Measurements from ENCODE around the gene TYMS.

Gene TYMS

DNA sequence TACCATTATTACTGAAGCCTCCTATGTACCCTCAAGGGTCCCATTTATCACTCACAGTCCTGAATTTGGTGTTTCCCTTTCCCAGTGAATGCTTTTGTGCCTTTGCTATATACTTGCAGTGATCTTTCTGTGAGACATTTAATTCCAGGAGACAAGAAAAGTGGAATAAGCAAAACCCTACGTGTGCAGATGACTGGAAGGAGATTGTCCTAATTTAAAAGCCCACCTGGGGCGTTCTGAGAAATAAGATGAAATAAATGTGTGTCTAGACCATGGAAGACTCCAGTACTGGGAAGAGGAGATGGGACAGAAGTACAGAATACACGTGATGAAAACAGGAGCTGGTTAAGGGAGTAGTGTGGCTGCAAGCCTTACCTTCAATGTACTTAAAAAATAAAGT, 19.3 kb downstream of the TYMS start:
- TF ChIP-seq FOXP2 (optimal IDR thresholded peaks at IDR 0.05; ENCODE audit: borderline replicate concordance, extremely low read depth, extremely low read length, insufficient read depth) (no peak), SIN3A (IDR thresholded peaks at IDR 0.05; ENCODE audit: borderline replicate concordance, insufficient read depth, low read length) (no peak), POLR2AphosphoS5 (IDR thresholded peaks at IDR 0.05; ENCODE audit: low read depth, low read length) (no peak), TAF1 (IDR thresholded peaks at IDR 0.05; ENCODE audit: borderline replicate concordance, insufficient read depth, low read length) (no peak)
- TF ChIP-seq, protein P1, sequence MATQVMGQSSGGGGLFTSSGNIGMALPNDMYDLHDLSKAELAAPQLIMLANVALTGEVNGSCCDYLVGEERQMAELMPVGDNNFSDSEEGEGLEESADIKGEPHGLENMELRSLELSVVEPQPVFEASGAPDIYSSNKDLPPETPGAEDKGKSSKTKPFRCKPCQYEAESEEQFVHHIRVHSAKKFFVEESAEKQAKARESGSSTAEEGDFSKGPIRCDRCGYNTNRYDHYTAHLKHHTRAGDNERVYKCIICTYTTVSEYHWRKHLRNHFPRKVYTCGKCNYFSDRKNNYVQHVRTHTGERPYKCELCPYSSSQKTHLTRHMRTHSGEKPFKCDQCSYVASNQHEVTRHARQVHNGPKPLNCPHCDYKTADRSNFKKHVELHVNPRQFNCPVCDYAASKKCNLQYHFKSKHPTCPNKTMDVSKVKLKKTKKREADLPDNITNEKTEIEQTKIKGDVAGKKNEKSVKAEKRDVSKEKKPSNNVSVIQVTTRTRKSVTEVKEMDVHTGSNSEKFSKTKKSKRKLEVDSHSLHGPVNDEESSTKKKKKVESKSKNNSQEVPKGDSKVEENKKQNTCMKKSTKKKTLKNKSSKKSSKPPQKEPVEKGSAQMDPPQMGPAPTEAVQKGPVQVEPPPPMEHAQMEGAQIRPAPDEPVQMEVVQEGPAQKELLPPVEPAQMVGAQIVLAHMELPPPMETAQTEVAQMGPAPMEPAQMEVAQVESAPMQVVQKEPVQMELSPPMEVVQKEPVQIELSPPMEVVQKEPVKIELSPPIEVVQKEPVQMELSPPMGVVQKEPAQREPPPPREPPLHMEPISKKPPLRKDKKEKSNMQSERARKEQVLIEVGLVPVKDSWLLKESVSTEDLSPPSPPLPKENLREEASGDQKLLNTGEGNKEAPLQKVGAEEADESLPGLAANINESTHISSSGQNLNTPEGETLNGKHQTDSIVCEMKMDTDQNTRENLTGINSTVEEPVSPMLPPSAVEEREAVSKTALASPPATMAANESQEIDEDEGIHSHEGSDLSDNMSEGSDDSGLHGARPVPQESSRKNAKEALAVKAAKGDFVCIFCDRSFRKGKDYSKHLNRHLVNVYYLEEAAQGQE (IDR thresholded peaks at IDR 0.05; ENCODE audit: insufficient read depth in 1 of 2, low read depth in 2 of 2, low read length in 2 of 2), result no peak

DNA sequence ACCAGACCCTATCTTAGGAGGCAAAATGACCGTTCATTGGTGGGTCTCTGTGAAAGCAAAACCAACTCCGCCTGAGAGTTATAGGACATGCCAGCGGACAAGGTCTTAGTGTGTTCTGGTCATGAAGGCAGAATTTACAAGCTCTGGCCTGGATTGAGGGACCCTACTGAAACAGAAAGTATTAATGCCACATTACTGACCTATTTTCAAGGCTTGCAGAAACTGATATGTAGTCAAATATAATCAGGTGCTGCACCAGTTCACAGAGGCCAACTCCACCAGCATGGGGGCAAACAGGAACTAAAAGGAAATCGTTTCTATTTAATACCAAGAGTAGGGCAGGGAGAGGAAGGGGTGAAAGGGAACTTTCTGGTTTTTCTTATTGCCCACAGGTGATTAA, 19.7 kb downstream of the TYMS start:
- TF ChIP-seq FOXP2 (optimal IDR thresholded peaks at IDR 0.05; ENCODE audit: borderline replicate concordance, extremely low read depth, extremely low read length, insufficient read depth) (no peak), POLR2AphosphoS5 (IDR thresholded peaks at IDR 0.05; ENCODE audit: low read depth, low read length) (no peak), TAF1 (IDR thresholded peaks at IDR 0.05; ENCODE audit: borderline replicate concordance, insufficient read depth, low read length) (no peak), SIN3A (IDR thresholded peaks at IDR 0.05; ENCODE audit: borderline replicate concordance, insufficient read depth, low read length) (no peak)
- TF ChIP-seq, protein P1 (IDR thresholded peaks at IDR 0.05; ENCODE audit: insufficient read depth in 1 of 2, low read depth in 2 of 2, low read length in 2 of 2), result no peak

DNA sequence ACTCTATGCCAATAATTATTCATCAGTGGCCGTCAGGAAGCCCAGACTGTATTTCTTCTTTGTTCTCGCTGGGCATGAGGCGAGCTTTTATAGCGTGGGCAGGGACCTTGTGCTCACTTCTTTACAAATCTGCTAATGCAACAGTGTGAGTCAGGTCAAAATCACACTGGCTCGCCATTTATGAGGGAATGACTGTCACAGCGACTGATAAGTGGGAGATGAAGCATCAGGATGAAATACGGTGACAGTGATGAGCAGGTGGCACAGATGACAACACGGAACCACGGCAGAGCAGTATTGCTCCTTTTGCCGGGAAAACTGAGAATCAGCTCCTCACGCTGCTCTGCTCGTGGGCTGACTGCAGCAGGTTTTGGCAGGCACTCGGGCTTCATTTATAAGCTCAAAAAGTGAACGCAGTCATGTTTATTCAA, 20.5 kb downstream of the TYMS start:
- no peak for TF ChIP-seq TAF1 (IDR thresholded peaks at IDR 0.05; ENCODE audit: borderline replicate concordance, insufficient read depth, low read length)
- TF ChIP-seq SIN3A (IDR thresholded peaks at IDR 0.05; ENCODE audit: borderline replicate concordance, insufficient read depth, low read length), result no peak
- TF ChIP-seq, protein P1 (IDR thresholded peaks at IDR 0.05; ENCODE audit: insufficient read depth in 1 of 2, low read depth in 2 of 2, low read length in 2 of 2), result no peak
- no peak for TF ChIP-seq POLR2AphosphoS5 (IDR thresholded peaks at IDR 0.05; ENCODE audit: low read depth, low read length)
- TF ChIP-seq FOXP2 (optimal IDR thresholded peaks at IDR 0.05; ENCODE audit: borderline replicate concordance, extremely low read depth, extremely low read length, insufficient read depth), result no peak

DNA sequence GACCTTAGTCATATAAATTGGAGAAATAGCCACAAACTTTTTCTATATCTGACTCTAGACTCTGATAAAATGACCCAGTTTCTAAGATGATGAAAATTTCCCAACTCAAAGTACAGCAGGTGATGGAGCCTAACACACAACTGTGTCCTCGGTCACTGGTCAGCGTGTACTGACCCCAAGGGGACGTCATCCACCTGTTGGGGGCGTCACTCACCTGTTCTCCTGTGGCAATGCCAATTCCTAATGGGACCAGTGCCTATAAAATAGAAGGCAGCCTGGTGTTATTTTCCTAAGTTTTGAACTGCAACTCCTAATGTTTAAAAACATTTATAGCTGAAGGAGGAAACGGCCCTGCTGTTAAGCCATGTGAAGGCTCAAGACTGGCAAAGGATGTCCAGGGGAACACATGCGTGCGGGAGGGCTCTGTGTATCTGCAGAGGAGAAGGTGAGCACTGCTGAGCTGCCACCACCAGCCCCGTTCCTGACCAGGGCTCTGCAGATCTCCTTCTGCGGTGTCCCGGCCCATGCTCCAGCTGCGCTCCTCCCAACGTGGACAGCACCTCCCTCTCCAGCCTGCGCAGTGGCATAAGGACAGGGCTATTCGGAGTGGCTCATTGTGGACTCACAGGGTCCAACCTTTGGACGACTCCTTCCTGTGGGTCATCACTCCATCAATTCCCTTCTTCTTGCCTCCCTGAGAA, 21.2 kb downstream of the TYMS start:
- TF ChIP-seq, protein P1 (IDR thresholded peaks at IDR 0.05; ENCODE audit: insufficient read depth in 1 of 2, low read depth in 2 of 2, low read length in 2 of 2), result no peak
- TF ChIP-seq POLR2AphosphoS5 (IDR thresholded peaks at IDR 0.05; ENCODE audit: low read depth, low read length), result no peak
- no peak for TF ChIP-seq TAF1 (IDR thresholded peaks at IDR 0.05; ENCODE audit: borderline replicate concordance, insufficient read depth, low read length)
- no peak for TF ChIP-seq SIN3A (IDR thresholded peaks at IDR 0.05; ENCODE audit: borderline replicate concordance, insufficient read depth, low read length)
- no peak for TF ChIP-seq FOXP2 (optimal IDR thresholded peaks at IDR 0.05; ENCODE audit: borderline replicate concordance, extremely low read depth, extremely low read length, insufficient read depth)
